Esophagus squamous epithelium (tissue), 5 donors: ENCODE measurements around the gene EXPH5. TPM values are rescaled to one million over a fixed set of nuclear protein-coding genes. Genes with fewer than 3 reads are reported as not detected.

ENCODE experiments used
- DNase-seq: peaks from one replicate; lab custom pipeline; 2025; lab: John Stamatoyannopoulos, UW
- H3K27ac ChIP-seq, 4 donors: fragments of 200-600 bp; sonication (generic); one replicate each; pipeline ENCODE4 v1.5.1; 2016 to 2019; ENCODE audit warnings: mild to moderate bottlenecking in 1 of 4
- H3K27me3 ChIP-seq, 4 donors: fragments of 200-600 bp; sonication (generic); 1 replicate in 3 of 4; 2 replicates in 1 of 4; pipeline versions ENCODE4 v1.5.1 to v1.6.0; 2017 to 2021; ENCODE audit warnings: antibody characterized with exemption in 1 of 4
- H3K36me3 ChIP-seq, 3 donors: fragments of 200-600 bp; sonication (generic); one replicate each; pipeline ENCODE4 v1.5.1; 2016 to 2019
- H3K4me1 ChIP-seq, 3 donors: fragments of 200-600 bp; sonication (generic); one replicate each; pipeline ENCODE4 v1.5.1; 2017 to 2019
- H3K4me3 ChIP-seq, 4 donors: fragments of 200-600 bp; sonication (generic); 1 replicate in 3 of 4; 2 replicates in 1 of 4; pipeline ENCODE4 v1.5.1; 2016 to 2019; ENCODE audit warnings: mild to moderate bottlenecking in 2 of 4, moderate library complexity in 1 of 4
- H3K9me3 ChIP-seq, 3 donors: fragments of 200-600 bp; sonication (generic); one replicate each; pipeline ENCODE4 v1.5.1; 2016 to 2019
- POLR2A ChIP-seq, 4 donors: fragments of 450-650 bp; IDR thresholded peaks; one replicate each; pipeline ENCODE4 v1.6.1; 2017; ENCODE audit warnings: antibody characterized with exemption in 4 of 4, mild to moderate bottlenecking in 4 of 4, moderate library complexity in 3 of 4
- WGBS, 2 donors: methylation state at CpG; one replicate each; pipeline ENCODE4 v1.1.5; 2018; 5-methylcytosine and 5-hydroxymethylcytosine counted together
- intact Hi-C: fragments of 100-400 bp; cut with DNase I; formaldehyde crosslinking; loops from one replicate; pipeline ENCODE4 v1.15.0; 2022
- total RNA-seq, 4 donors: library from RNA; depleted of rRNA; stranded (reverse); fragments of >200 nt; gene quantifications; one replicate each; pipeline ENCODE4 v1.1.0, GENCODE V29; 2016
- TF ChIP-seq, protein P1 (sequence below), 6 experiments: fragments of 450-650 bp in 4 of 6; fragments of 200-600 bp in 2 of 6; sonication (generic) in 2 of 6; IDR thresholded peaks; one replicate each; pipeline ENCODE4 v1.5.1; 2016 to 2019; ENCODE audit warnings: antibody characterized with exemption in 6 of 6, mild to moderate bottlenecking in 4 of 6, moderate library complexity in 4 of 6
- donor health status: DM: yes; HTN: yes; CAD: no.

EXPH5 gene
- total RNA-seq, 4 donors from 2014 or later = 23.4 to 36.7 (median 26.7) TPM

GRCh38 chr11:108593923-108594434 is 411 bp upstream of the EXPH5 start:
- Histone ChIP-seq H3K36me3 (no peaks in the 10 kb centered on the region), H3K27me3 (no peaks in the 10 kb centered on the region), H3K27ac (peak overlapping the region; percentile 79 to 95 (median 92)), H3K9me3 (no peaks in the 10 kb centered on the region), H3K4me3 (peak overlapping the region; percentile 67 to 87 (median 79)), H3K4me1 (peaks cover 3 to 37% (median 8%) of the 10 kb centered on the region in 3 donors)
- WGBS, 2 donors = 17 to 22% methylated on average over 5 of the region's 5 CpGs
- DNase-seq = no peak
- intact Hi-C loops = no loop called here
- TF ChIP-seq POLR2A (IDR thresholded peaks at IDR 0.05) = no peak
- TF ChIP-seq, protein P1, sequence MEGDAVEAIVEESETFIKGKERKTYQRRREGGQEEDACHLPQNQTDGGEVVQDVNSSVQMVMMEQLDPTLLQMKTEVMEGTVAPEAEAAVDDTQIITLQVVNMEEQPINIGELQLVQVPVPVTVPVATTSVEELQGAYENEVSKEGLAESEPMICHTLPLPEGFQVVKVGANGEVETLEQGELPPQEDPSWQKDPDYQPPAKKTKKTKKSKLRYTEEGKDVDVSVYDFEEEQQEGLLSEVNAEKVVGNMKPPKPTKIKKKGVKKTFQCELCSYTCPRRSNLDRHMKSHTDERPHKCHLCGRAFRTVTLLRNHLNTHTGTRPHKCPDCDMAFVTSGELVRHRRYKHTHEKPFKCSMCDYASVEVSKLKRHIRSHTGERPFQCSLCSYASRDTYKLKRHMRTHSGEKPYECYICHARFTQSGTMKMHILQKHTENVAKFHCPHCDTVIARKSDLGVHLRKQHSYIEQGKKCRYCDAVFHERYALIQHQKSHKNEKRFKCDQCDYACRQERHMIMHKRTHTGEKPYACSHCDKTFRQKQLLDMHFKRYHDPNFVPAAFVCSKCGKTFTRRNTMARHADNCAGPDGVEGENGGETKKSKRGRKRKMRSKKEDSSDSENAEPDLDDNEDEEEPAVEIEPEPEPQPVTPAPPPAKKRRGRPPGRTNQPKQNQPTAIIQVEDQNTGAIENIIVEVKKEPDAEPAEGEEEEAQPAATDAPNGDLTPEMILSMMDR (IDR thresholded peaks at IDR 0.05) = no peak

DNA sequence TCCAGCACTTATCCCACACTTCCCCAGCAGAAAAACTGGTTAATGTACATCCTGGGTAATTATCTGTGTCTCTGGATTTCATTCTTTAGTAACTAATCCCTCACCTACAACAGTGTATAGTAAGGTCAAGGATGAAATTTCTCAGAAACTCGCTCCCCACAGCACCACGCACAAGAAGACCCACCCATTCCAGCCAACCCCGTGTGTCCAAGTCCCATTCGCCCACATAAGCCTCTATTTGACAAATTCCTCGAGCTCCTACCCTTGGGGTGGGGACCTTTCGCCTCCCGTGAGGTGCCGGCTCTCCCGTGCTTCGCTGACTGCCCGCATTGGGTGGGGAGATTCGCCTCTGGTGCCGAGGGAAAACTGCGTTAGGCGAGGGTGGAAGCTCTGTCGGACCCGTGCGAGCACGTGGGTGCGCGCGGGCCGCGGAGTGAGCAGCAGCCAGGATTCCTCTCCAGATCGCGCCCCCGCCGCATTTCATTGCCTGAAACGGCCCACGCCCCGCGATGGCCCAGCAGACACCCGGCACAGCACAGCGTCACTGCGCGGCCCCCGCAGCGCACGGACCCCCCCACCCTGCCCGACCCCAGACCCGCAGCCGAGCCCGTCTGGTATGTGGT is 866 bp downstream of the EXPH5 start:
- H3K27me3 ChIP-seq = no peaks in the 10 kb centered on the region
- H3K36me3 ChIP-seq = no peaks in the 10 kb centered on the region
- DNase-seq = no peak
- peak overlapping the region; percentile 67 to 87 (median 79) for H3K4me3 ChIP-seq
- H3K4me1 ChIP-seq = peaks cover 3 to 46% (median 8%) of the 10 kb centered on the region in 3 donors
- intact Hi-C loops = no loop called here
- H3K27ac ChIP-seq = peak overlapping the region; percentile 91 to 97 (median 94)
- H3K9me3 ChIP-seq = no peaks in the 10 kb centered on the region
- TF ChIP-seq, protein P1 (IDR thresholded peaks at IDR 0.05) = no peak
- no peak for TF ChIP-seq POLR2A (IDR thresholded peaks at IDR 0.05)
- 0% methylated on average over 2 of the region's 43 CpGs; no CpG with 5 or more reads in 1 of the 2 donors for WGBS, 2 donors

DNA sequence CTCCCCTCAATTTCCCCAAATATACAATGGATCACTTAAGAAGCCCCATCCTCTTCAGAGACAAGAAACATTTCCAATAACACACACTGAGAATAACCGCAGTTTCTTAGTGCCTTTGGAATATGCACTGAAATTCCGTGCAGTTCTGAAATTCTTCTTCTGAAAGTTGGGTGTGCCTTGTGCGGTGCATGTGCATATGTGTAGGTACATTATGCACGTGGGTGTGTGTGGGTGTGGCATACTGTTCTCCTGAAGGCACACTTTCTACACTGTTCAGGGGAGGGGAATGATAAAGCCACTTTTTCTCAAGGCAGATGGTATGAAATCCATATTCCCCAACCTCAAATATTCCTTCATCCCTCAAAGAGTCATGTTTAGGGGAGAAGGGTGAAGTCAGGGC is 1.7 kb downstream of the EXPH5 start:
- Histone ChIP-seq H3K4me3 (peak overlapping the region in 3 of 4 donors; percentile 67 to 87 (median 76)), H3K36me3 (no peaks in the 10 kb centered on the region), H3K27me3 (no peaks in the 10 kb centered on the region), H3K4me1 (peaks cover 3 to 46% (median 8%) of the 10 kb centered on the region in 3 donors), H3K27ac (peak overlapping the region in 2 of 4 donors; percentile 94 to 97), H3K9me3 (no peaks in the 10 kb centered on the region)
- intact Hi-C loops = no loop called here
- DNase-seq = no peak
- no peak for TF ChIP-seq POLR2A (IDR thresholded peaks at IDR 0.05)
- TF ChIP-seq, protein P1 (IDR thresholded peaks at IDR 0.05) = no peak
- 35 to 89% methylated on average over 4 of the region's 4 CpGs for WGBS, 2 donors

GRCh38 chr11:108589136-108589535 is 4.4 kb downstream of the EXPH5 start:
- Histone ChIP-seq H3K27me3 (no peaks in the 10 kb centered on the region), H3K4me3 (no peak overlapping the region), H3K4me1 (peaks cover 3 to 40% (median 8%) of the 10 kb centered on the region in 3 donors), H3K27ac (peak overlapping the region in 3 of 4 donors; percentile 3 to 45 (median 9)), H3K9me3 (no peaks in the 10 kb centered on the region), H3K36me3 (no peaks in the 10 kb centered on the region)
- intact Hi-C loops = no loop called here
- TF ChIP-seq POLR2A (IDR thresholded peaks at IDR 0.05) = no peak
- TF ChIP-seq, protein P1 (IDR thresholded peaks at IDR 0.05) = no peak
- DNase-seq = no peak
- 43 to 45% methylated on average over 1 of the region's 1 CpG for WGBS, 2 donors

GRCh38 chr11:108588287-108588686 is 5.3 kb downstream of the EXPH5 start:
- H3K36me3 ChIP-seq = no peaks in the 10 kb centered on the region
- H3K4me3 ChIP-seq = no peak overlapping the region
- peaks cover 0 to 37% (median 8%) of the 10 kb centered on the region in 3 donors for H3K4me1 ChIP-seq
- TF ChIP-seq, protein P1 (IDR thresholded peaks at IDR 0.05) = peak in 1 of 6 experiments; percentile 19
- TF ChIP-seq POLR2A (IDR thresholded peaks at IDR 0.05) = no peak
- H3K27me3 ChIP-seq = no peaks in the 10 kb centered on the region
- 59 to 73% methylated on average over 2 of the region's 2 CpGs for WGBS, 2 donors
- intact Hi-C loops = no loop called here
- no peaks in the 10 kb centered on the region for H3K9me3 ChIP-seq
- no peak overlapping the region for H3K27ac ChIP-seq
- DNase-seq = no peak
